AG09309 (cell line): ENCODE measurements around the gene ZNF831.

Experiments used
- DNase-seq: peaks from one replicate; pipeline ENCODE4 v3.0.0-alpha.2; 2010; ENCODE audit warnings: low read depth
- H3K4me3 ChIP-seq: 2 replicates; pipeline ENCODE4 v1.5.1; 2011; ENCODE audit warnings: mild to moderate bottlenecking, low read depth, low read length, moderate library complexity; ENCODE audit not compliant: control insufficient read depth
- TF ChIP-seq, protein P1 (sequence below): IDR thresholded peaks from 2 replicates; pipeline ENCODE4 v1.5.1; 2011; ENCODE audit warnings: mild to moderate bottlenecking, low read depth, low read length, inconsistent platforms; ENCODE audit not compliant: insufficient read depth, control insufficient read depth; ENCODE audit errors: missing control alignments

ZNF831 gene

DNA sequence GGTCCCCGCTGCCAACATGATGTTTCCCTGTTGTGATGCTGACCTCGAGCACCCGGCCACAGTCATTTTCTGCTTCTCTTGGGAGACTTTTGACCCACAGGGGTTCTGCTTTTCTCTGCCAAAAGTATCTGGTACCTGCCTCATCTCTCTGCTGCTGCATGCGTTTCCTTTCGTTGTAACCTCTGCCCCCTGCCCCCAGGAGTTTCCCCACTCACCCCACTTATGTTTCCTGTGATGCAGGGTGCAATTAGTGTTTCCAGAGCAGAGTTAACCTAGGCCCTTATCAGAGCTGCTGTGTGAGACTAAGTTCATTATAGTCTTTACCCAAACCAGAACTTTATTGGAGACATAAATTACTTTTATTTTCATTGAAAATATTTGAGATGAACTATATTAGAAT, 71.6 kb downstream of the ZNF831 start:
- DNase-seq: no peak
- TF ChIP-seq, protein P1, sequence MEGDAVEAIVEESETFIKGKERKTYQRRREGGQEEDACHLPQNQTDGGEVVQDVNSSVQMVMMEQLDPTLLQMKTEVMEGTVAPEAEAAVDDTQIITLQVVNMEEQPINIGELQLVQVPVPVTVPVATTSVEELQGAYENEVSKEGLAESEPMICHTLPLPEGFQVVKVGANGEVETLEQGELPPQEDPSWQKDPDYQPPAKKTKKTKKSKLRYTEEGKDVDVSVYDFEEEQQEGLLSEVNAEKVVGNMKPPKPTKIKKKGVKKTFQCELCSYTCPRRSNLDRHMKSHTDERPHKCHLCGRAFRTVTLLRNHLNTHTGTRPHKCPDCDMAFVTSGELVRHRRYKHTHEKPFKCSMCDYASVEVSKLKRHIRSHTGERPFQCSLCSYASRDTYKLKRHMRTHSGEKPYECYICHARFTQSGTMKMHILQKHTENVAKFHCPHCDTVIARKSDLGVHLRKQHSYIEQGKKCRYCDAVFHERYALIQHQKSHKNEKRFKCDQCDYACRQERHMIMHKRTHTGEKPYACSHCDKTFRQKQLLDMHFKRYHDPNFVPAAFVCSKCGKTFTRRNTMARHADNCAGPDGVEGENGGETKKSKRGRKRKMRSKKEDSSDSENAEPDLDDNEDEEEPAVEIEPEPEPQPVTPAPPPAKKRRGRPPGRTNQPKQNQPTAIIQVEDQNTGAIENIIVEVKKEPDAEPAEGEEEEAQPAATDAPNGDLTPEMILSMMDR: no peak
- no peak overlapping the region for H3K4me3 ChIP-seq

DNA sequence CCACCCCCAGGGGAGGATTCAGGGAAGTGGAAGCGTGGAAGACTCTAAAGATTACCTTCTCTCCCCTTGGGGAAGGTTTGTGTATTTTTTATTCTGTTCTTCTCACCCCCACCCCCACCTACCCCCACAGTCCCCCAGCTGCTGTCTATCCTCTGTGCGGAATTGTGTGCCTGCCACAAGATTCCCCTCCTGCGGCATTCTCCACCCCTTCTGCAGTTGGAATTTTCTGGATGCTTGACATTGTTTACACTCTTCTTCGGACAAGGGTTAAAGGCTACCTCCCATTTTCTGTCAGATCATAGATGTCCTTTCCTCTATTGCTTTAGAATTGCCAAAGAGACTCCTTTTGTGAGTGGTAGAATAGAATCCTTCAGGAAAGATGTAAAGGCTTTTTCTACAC, 76.4 kb downstream of the ZNF831 start:
- H3K4me3 ChIP-seq: no peak overlapping the region
- TF ChIP-seq, protein P1: no peak
- no peak for DNase-seq

DNA sequence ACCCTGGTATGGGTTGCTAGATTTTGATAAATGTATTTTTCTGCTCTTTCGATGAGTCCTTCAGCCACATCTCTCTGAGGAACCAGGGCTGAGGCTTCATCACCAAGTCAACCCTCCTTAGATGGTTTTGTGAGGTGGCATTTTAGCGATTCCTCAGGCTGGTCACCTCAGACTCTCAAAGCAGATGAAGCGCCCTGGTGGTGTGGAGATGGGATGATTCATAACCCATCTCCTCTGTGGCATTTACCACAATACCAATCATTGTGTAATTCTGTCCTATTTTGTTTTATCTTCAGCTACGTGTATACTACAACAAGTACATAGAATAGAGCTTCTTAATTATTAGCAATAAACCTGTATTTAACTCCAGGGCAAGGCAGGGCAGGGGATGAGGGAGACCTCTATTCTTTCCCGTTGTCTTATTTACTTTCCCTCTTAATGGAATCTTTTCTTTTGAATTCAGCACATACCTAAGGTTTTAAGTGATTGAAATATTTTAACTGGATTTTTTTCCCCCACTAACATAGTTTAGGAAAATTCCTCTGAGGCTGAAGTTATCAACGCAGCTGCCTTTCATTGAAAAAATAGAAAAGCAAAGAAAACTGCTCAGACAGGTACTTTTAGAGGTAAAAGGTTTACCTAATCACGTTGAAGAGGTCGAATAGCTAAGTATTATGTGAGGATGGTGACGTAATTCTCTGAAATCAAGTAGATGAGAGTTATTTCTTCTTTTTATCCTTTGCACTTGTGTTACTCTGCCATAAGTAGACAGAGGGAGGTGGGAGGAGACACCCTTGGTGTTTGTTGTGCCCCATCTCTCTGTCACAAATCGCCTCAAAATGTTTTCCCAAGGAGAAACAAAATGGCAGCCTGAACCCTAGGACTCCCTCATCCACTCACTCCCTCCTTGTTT, 79.3 kb downstream of the ZNF831 start:
- DNase-seq: no peak
- no peak overlapping the region for H3K4me3 ChIP-seq
- TF ChIP-seq, protein P1: no peak

DNA sequence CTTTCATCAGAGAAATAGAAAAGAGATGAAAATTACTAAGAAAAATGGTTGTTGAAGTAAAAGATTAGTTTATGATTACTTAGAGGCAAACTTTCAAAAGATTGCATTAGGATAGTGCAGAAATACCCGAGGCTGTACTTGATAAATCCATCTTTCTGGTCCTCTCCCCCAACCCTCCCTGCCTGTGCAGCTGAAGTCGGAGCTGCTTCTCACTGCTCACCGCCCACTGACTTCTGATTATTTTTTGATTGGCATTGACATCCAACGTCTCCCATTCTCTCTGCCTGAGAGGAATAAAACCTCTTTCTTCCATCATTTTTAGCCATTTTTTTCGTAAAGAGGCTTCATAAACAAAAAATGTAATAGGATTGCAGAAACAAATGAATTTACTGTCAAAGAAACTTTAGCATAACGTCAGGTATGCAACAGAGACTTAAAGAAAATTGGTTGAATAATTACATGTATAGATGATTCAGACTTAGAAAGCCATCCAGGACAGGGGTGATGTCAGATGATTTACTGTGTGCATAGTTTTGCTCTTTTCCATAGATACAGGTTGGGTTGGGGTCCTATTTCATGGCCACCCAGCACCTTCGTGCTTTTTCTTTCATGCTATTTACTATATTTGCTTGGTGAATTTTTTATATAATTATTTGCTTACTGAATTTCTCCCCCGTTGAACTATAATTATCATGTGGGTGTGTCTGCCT, 83.2 kb downstream of the ZNF831 start:
- no peak for DNase-seq
- no peak overlapping the region for H3K4me3 ChIP-seq
- TF ChIP-seq, protein P1: no peak

DNA sequence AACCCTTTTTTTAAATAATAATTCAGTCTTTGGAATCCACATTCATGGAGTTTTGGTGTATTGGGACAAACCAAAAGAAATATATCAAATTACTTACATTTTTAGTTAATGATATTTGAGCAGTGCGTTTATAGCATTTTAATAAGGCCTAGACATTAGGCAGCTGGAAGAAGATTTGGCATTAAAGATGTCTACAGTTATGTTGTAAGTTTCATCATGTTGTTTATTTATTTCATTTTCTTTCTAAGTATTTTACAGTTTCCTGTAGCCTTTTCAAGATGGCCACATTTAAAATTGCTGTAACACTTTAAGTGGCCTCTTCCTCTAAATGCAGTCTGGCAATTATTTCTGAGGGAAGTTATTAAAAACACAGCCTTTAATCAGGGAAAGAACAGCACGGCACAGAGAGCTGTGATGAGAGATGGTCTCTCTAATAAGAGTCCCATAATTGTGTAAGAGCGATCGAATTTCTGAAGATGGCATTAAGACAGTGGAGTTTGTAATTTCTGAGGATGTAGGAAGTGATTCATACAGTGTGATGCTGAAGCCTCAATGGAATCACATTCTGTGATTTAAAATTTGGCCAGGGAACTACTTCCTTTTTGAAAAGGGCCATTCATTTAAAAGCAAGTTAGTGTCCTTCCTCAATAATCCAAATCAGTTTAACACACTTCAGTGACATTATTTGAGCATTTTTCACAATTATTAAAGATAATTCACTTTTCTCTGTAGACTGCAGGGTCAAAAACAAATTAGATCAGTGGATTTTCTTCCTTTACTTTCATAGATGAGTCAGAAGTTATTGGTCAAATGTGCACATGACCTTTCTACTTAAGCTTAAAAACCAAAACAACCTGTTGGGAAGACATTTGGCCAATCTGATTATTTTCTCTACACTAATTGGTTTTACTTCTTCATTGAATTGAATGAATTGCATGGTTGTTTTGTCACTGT, 84.4 kb downstream of the ZNF831 start:
- TF ChIP-seq, protein P1: no peak

DNA sequence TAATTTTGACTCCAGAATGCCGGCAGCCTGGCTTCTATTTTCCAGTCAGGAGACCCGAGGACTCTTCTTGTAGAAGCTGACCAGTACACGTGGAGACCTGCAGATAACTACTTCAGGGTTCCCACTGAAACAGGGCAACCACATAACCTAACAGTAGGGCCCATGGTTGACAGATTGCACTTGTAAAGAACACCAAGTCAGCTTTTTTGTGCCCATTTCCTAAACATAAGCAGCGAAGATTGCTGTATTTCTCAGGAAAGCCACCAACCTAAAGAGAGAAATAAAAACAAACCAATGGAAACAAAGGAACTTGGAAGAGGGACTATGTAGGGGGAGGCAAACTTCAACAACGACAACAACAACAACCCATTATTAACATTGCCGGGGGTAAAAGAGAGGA, 86.7 kb downstream of the ZNF831 start:
- DNase-seq: no peak
- H3K4me3 ChIP-seq: no peak overlapping the region
- TF ChIP-seq, protein P1: no peak

More for the DNA sequence above, 84.4 kb downstream of the ZNF831 start:
- no peak overlapping the region for H3K4me3 ChIP-seq
- no peak for DNase-seq
